CD4-positive, alpha-beta T cell treated with Interleukin-10 for 1 hour (primary cell): ENCODE measurements around the gene MLIP.

ENCODE experiments used
- DNase-seq: peaks from one replicate; pipeline ENCODE4 v3.0.0-alpha.2; 2020

MLIP gene

GRCh38 chr6:54098450-54099044 is 12.7 kb upstream of the MLIP start:
- no peak for DNase-seq

GRCh38 chr6:54099225-54099624 is 12.0 kb upstream of the MLIP start:
- DNase-seq: no peak

GRCh38 chr6:54100411-54101006 is 10.7 kb upstream of the MLIP start:
- no peak for DNase-seq

- DNase-seq: no peak
These were observed 9.0 kb upstream of the MLIP start for GRCh38 chr6:54102238-54102637.

- DNase-seq: no peak
These were observed 7.7 kb upstream of the MLIP start for GRCh38 chr6:54103497-54103896.

GRCh38 chr6:54106727-54107126 is 4.5 kb upstream of the MLIP start:
- DNase-seq: no peak

- DNase-seq: no peak
These were observed 3.7 kb upstream of the MLIP start for GRCh38 chr6:54107470-54108090.

- no peak for DNase-seq
These were observed 3.0 kb upstream of the MLIP start for GRCh38 chr6:54108271-54108670.

- DNase-seq: no peak
These were observed 1.7 kb upstream of the MLIP start for GRCh38 chr6:54109586-54109985.

GRCh38 chr6:54112151-54112650 is 958 bp downstream of the MLIP start:
- DNase-seq: no peak

GRCh38 chr6:54114991-54115390 is 3.7 kb downstream of the MLIP start:
- DNase-seq: no peak

GRCh38 chr6:54115966-54116365 is 4.7 kb downstream of the MLIP start:
- DNase-seq: no peak

- no peak for DNase-seq
These were observed 6.9 kb downstream of the MLIP start for GRCh38 chr6:54118117-54118516.

GRCh38 chr6:54125493-54125892 is 14.2 kb downstream of the MLIP start:
- no peak for DNase-seq

GRCh38 chr6:54130179-54130578 is 18.9 kb downstream of the MLIP start:
- no peak for DNase-seq

GRCh38 chr6:54132587-54132986 is 21.3 kb downstream of the MLIP start:
- no peak for DNase-seq

- DNase-seq: no peak
These were observed 21.9 kb downstream of the MLIP start for GRCh38 chr6:54133186-54133585.

- DNase-seq: no peak
These were observed 23.7 kb downstream of the MLIP start for GRCh38 chr6:54134935-54135334.

- DNase-seq: no peak
These were observed 24.6 kb downstream of the MLIP start for GRCh38 chr6:54135665-54136369.

- no peak for DNase-seq
These were observed 27.6 kb downstream of the MLIP start for GRCh38 chr6:54138795-54139194.

- no peak for DNase-seq
These were observed 29.6 kb downstream of the MLIP start for GRCh38 chr6:54140811-54141210.

GRCh38 chr6:54142889-54143519 is 31.8 kb downstream of the MLIP start:
- DNase-seq: no peak

GRCh38 chr6:54151861-54152260 is 40.6 kb downstream of the MLIP start:
- no peak for DNase-seq
